Neural progenitor cell (in vitro differentiated cells): Measurements from ENCODE around the gene NRCAM. TPM values are rescaled to one million over a fixed set of nuclear protein-coding genes. Genes with fewer than 3 reads are reported as not detected.

Experiments
- DNase-seq: peaks from one replicate; pipeline ENCODE4 v3.0.0-alpha.2; 2016; ENCODE audit warnings: low spot score
- H2AFZ ChIP-seq: fragments of 200-600 bp; sonication (generic); replicated peaks from 2 replicates; pipeline ENCODE4 v1.6.1; 2016; ENCODE audit warnings: antibody characterized with exemption
- H3F3A ChIP-seq: fragments of 200-600 bp; sonication (generic); 2 replicates; pipeline ENCODE4 v1.6.1; 2016; ENCODE audit warnings: antibody characterized with exemption, low read depth
- H3K27ac ChIP-seq: fragments of 200-600 bp; sonication (generic); 2 replicates; pipeline ENCODE4 v1.5.1; 2016; ENCODE audit warnings: mild to moderate bottlenecking
- H3K27me3 ChIP-seq: fragments of 200-600 bp; sonication (generic); 2 replicates; pipeline ENCODE4 v1.6.1; 2016; ENCODE audit warnings: mild to moderate bottlenecking, moderate library complexity
- H3K36me3 ChIP-seq: fragments of 200-600 bp; sonication (generic); 2 replicates; pipeline ENCODE4 v1.5.1; 2016
- H3K4me1 ChIP-seq: fragments of 200-600 bp; sonication (generic); 2 replicates; pipeline ENCODE4 v1.6.1; 2016; ENCODE audit warnings: mixed run types
- H3K4me2 ChIP-seq: fragments of 200-600 bp; sonication (generic); 2 replicates; pipeline ENCODE4 v1.6.1; 2016
- H3K4me3 ChIP-seq: fragments of 200-600 bp; sonication (generic); 2 replicates; pipeline ENCODE4 v1.5.1; 2016
- H3K79me2 ChIP-seq: fragments of 200-600 bp; sonication (generic); 2 replicates; pipeline ENCODE4 v1.6.1; 2016; ENCODE audit warnings: low read depth
- H3K9ac ChIP-seq: fragments of 200-600 bp; sonication (generic); 2 replicates; pipeline ENCODE4 v1.6.1; 2016
- H3K9me3 ChIP-seq: fragments of 200-600 bp; sonication (generic); 2 replicates; pipeline ENCODE4 v1.5.1; 2016; ENCODE audit warnings: low read depth
- H4K20me1 ChIP-seq: fragments of 200-600 bp; sonication (generic); 2 replicates; pipeline ENCODE4 v1.6.1; 2016; ENCODE audit warnings: low read depth
- H3K27ac Mint-ChIP-seq: 3 replicates; pipeline ENCODE4 v1.8.0; 2021; ENCODE audit warnings: mixed read lengths
- H3K27me3 Mint-ChIP-seq: 2 replicates; pipeline ENCODE4 v1.8.0; 2022; ENCODE audit warnings: low read depth, mild to moderate bottlenecking, inconsistent platforms, moderate library complexity, mixed read lengths; ENCODE audit not compliant: insufficient read depth
- H3K36me3 Mint-ChIP-seq: 3 replicates; pipeline ENCODE4 v1.8.0; 2021; ENCODE audit warnings: mixed read lengths
- H3K4me1 Mint-ChIP-seq: 3 replicates; pipeline ENCODE4 v1.8.0; 2021; ENCODE audit warnings: mixed read lengths
- H3K4me3 Mint-ChIP-seq: 3 replicates; pipeline ENCODE4 v1.8.0; 2021; ENCODE audit warnings: mild to moderate bottlenecking, moderate library complexity, mixed read lengths
- H3K9me3 Mint-ChIP-seq: 3 replicates; pipeline ENCODE4 v1.8.0; 2020; ENCODE audit warnings: mixed read lengths
- CTCF ChIP-seq: fragments of 200-600 bp; sonication (generic); IDR thresholded peaks from 2 replicates; pipeline ENCODE4 v1.5.1; 2017; ENCODE audit warnings: antibody characterized with exemption, mild to moderate bottlenecking
- EZH2 ChIP-seq: fragments of 200-600 bp; sonication (generic); IDR thresholded peaks from 2 replicates; pipeline ENCODE4 v1.6.1; 2017; ENCODE audit warnings: antibody characterized with exemption, mild to moderate bottlenecking, moderate library complexity
- EZH2phosphoT487 ChIP-seq: fragments of 200-600 bp; sonication (generic); IDR thresholded peaks from 2 replicates; pipeline ENCODE4 v1.6.1; 2017; ENCODE audit warnings: antibody characterized with exemption
- total RNA-seq: library from RNA; depleted of rRNA; stranded (reverse); fragments of >200 nt; gene quantifications from 2 replicates; pipeline ENCODE4 v1.2.3, GENCODE V29; 2015; ENCODE audit warnings: low replicate concordance

NRCAM gene
- total RNA-seq, 1 donor from 2014 or later: 104 TPM

- no peak overlapping the region for H3K4me3 ChIP-seq
- no peak overlapping the region for H2AFZ ChIP-seq
- DNase-seq: no peak
- H3K4me2 ChIP-seq: no peak overlapping the region
- Mint-ChIP-seq H3K4me1 (no peaks in the 10 kb centered on the region), H3K9me3 (no peaks in the 10 kb centered on the region), H3K27me3 (no peaks in the 10 kb centered on the region), H3K4me3 (no peak overlapping the region), H3K27ac (no peak overlapping the region), H3K36me3 (no peaks in the 10 kb centered on the region)
- no peaks in the 10 kb centered on the region for H3F3A ChIP-seq
- H3K9me3 ChIP-seq: no peaks in the 10 kb centered on the region
- TF ChIP-seq CTCF: no peak
- no peak for TF ChIP-seq EZH2
- no peak for TF ChIP-seq EZH2phosphoT487
- H3K9ac ChIP-seq: no peak overlapping the region
- H3K27me3 ChIP-seq: no peaks in the 10 kb centered on the region
- H3K27ac ChIP-seq: no peak overlapping the region
- H4K20me1 ChIP-seq: no peaks in the 10 kb centered on the region
- no peaks in the 10 kb centered on the region for H3K79me2 ChIP-seq
- H3K4me1 ChIP-seq: no peaks in the 10 kb centered on the region
- no peaks in the 10 kb centered on the region for H3K36me3 ChIP-seq
These were observed 313.5 kb downstream of the NRCAM start for GRCh38 chr7:108142675-108143259.

- Histone ChIP-seq H3K4me1 (no peaks in the 10 kb centered on the region), H3F3A (no peaks in the 10 kb centered on the region), H3K36me3 (no peaks in the 10 kb centered on the region), H2AFZ (no peak overlapping the region), H3K4me2 (no peak overlapping the region), H3K79me2 (no peaks in the 10 kb centered on the region), H3K4me3 (no peak overlapping the region), H3K9ac (no peak overlapping the region), H3K9me3 (no peaks in the 10 kb centered on the region), H4K20me1 (no peaks in the 10 kb centered on the region), H3K27ac (no peak overlapping the region), H3K27me3 (no peaks in the 10 kb centered on the region)
- H3K4me1 Mint-ChIP-seq: no peaks in the 10 kb centered on the region
- no peak for TF ChIP-seq EZH2
- no peak for TF ChIP-seq EZH2phosphoT487
- TF ChIP-seq CTCF: no peak
- no peak overlapping the region for H3K4me3 Mint-ChIP-seq
- no peak overlapping the region for H3K27ac Mint-ChIP-seq
- no peaks in the 10 kb centered on the region for H3K27me3 Mint-ChIP-seq
- no peak for DNase-seq
- H3K36me3 Mint-ChIP-seq: no peaks in the 10 kb centered on the region
- H3K9me3 Mint-ChIP-seq: peaks cover 2% of the 10 kb centered on the region
These were observed 314.1 kb downstream of the NRCAM start for GRCh38 chr7:108142180-108142579.

- no peaks in the 10 kb centered on the region for H3K27me3 Mint-ChIP-seq
- H3K4me3 ChIP-seq: no peak overlapping the region
- H3K9me3 ChIP-seq: no peaks in the 10 kb centered on the region
- no peak overlapping the region for H2AFZ ChIP-seq
- H3K4me2 ChIP-seq: no peak overlapping the region
- no peaks in the 10 kb centered on the region for H3K79me2 ChIP-seq
- no peak for DNase-seq
- H3K4me3 Mint-ChIP-seq: no peak overlapping the region
- no peaks in the 10 kb centered on the region for H4K20me1 ChIP-seq
- no peaks in the 10 kb centered on the region for H3F3A ChIP-seq
- no peaks in the 10 kb centered on the region for H3K4me1 Mint-ChIP-seq
- no peaks in the 10 kb centered on the region for H3K27me3 ChIP-seq
- peaks cover 2% of the 10 kb centered on the region for H3K9me3 Mint-ChIP-seq
- no peak overlapping the region for H3K9ac ChIP-seq
- H3K36me3 Mint-ChIP-seq: peaks cover 2% of the 10 kb centered on the region
- H3K27ac Mint-ChIP-seq: no peak overlapping the region
- no peak overlapping the region for H3K27ac ChIP-seq
- H3K36me3 ChIP-seq: no peaks in the 10 kb centered on the region
- H3K4me1 ChIP-seq: no peaks in the 10 kb centered on the region
- TF ChIP-seq EZH2 (no peak), EZH2phosphoT487 (no peak), CTCF (no peak)
These were observed 315.6 kb downstream of the NRCAM start for GRCh38 chr7:108140671-108141070.
